SH-SY5Y (cell line): ENCODE results near the gene FFAR4.

Experiments
- GATA2 ChIP-seq: IDR thresholded peaks from 2 replicates; pipeline ENCODE4 v1.6.1; 2011; ENCODE audit warnings: mild to moderate bottlenecking, low read depth, low read length
- GATA3 ChIP-seq: IDR thresholded peaks from 2 replicates; pipeline ENCODE4 v1.6.1; 2011; ENCODE audit warnings: low read depth, mild to moderate bottlenecking, low read length, moderate library complexity

FFAR4 gene

GRCh38 chr10:93559490-93559889 is 7.0 kb upstream of the FFAR4 start:
- TF ChIP-seq GATA3 (no peak), GATA2 (no peak)

DNA sequence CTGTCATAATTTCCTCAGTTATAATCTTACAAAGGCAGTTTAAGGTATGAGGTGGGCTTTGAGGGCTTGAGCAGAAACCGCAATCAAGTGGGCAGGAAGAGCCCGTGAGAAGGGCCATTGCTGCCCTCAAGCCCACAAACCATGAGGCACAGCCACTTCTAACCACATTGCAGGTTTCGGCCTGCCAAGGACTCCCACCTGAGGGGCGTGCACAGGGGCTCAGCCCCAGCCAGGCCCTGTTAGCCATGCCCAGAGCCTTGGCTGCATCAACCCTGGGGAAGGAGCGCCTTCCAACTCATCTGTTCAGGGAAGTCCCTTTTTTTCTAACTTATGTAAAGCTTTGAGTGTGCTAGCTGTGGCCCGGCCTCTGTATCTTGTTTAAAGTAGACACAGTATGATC is 5.9 kb upstream of the FFAR4 start:
- TF ChIP-seq GATA3, result no peak
- no peak for TF ChIP-seq GATA2

- TF ChIP-seq GATA2, result no peak
- TF ChIP-seq GATA3, result no peak
Observed at GRCh38 chr10:93565446-93565845, 1.0 kb upstream of the FFAR4 start.

- no peak for TF ChIP-seq GATA3
- no peak for TF ChIP-seq GATA2
Observed at GRCh38 chr10:93567277-93568104, 1.0 kb downstream of the FFAR4 start.

- no peak for TF ChIP-seq GATA3
- TF ChIP-seq GATA2, result no peak
Observed at GRCh38 chr10:93568105-93568390, 1.6 kb downstream of the FFAR4 start.

DNA sequence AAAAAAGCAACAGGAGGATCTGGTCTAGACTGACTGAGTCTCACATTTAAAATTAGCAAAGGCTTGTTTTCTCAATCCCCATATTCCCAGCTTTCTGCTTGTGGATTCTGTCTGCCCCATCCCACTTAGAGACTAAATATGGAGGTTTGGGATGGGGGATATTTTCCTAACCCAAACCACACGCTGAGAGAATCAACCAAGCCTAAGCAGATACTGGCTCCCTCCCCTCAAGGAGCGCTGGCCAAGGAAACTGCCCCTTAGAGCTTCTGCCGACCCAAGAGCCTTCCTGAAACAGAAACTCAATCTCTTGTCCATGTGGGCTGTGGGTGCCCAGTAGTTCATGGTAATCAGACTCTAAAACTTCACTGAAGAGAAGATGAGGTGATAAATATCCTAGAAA is 3.9 kb downstream of the FFAR4 start:
- TF ChIP-seq GATA3 (no peak), GATA2 (no peak)

DNA sequence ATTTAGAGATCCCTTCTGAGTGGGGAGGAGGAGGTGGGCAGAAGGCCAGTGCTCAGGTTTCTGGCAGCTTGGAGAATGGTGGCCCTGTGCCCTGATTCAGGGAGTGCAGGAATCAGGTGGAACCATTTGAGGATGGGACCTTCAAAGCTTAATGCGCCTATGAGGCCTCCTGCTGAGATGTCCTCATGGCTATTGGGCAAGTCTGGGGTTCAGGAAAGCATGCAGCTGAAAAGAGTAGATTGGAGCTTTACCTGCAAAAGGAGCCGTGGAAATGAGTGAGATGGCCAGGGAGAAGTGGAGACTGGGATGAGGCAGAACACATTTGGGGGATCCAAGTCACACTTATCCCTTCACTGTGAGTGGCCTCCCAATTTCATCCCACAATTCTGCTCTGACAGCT is 6.1 kb downstream of the FFAR4 start:
- TF ChIP-seq GATA3 (no peak), GATA2 (no peak)

GRCh38 chr10:93573051-93573909 is 6.8 kb downstream of the FFAR4 start:
- TF ChIP-seq GATA2 (0 out of 2 replicates have a peak, but pooled peaks have one; percentile 11), GATA3 (no peak)

DNA sequence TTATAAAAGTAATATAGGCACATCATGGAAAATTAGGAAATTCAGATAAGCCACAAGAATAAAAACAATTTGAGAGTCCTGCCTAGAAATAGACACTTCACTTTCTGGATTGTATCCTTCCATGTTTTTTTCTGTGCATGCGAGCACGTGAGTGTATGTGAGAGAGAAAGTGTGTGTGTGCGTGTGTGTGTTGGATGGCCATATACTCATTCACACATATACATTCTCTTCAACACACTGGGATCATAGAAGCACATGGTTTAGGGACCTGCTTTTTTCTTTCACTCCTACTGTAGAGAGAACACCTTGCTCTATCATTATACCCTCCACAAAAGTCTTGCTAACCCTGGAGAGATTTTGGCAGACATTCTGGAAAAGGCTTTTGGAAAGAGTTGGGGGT is 7.5 kb downstream of the FFAR4 start:
- TF ChIP-seq GATA2, result no peak
- no peak for TF ChIP-seq GATA3

DNA sequence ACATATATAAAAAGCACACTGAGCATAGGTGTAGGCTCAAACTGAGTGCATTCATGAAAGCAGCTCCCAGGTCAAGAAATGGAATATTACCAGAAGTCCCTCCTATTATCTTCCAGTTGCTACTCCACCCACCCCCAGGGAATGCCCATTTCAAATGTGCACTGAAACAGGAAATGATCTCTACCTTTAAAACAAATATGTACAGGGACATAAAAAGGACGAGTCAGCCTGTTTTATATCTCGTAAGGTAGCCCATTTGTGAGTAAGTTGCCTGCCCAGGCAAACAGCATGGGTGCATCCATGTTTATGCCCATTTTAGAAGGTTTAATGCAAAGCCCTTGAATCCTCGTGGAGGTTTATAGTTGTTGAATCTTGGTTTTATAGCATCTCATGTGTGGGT is 10.4 kb downstream of the FFAR4 start:
- TF ChIP-seq GATA2 (no peak), GATA3 (no peak)

- no peak for TF ChIP-seq GATA2
- TF ChIP-seq GATA3, result no peak
Observed at GRCh38 chr10:93577565-93577964, 11.1 kb downstream of the FFAR4 start.

DNA sequence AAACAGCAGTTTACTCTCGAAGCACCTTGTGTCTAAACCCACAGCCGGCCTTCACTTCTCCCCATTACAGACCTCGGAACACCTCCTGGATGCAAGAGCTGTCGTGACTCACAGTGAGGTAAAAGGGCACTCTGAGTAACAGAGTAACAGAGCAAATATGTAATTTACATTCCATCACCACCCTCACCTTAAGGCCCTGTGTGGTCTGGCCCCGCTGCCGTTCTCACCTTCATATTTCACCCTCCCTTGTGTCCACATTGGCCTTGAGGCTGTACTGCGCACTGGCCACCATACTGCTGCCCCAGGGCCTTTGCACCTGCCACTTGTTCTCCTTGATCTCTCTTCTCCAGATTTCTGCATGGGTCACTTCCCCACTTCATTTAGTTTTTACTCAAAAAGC is 12.6 kb downstream of the FFAR4 start:
- no peak for TF ChIP-seq GATA3
- no peak for TF ChIP-seq GATA2

GRCh38 chr10:93579985-93580711 is 13.7 kb downstream of the FFAR4 start:
- TF ChIP-seq GATA2 (no peak), GATA3 (no peak)

GRCh38 chr10:93580828-93581227 is 14.4 kb downstream of the FFAR4 start:
- TF ChIP-seq GATA3, result no peak
- TF ChIP-seq GATA2, result no peak
